ENCODE results near the gene PARD6G.

- TF ChIP-seq POLR2A (IDR thresholded peaks at IDR 0.05): no peak
- TF ChIP-seq, protein P1, sequence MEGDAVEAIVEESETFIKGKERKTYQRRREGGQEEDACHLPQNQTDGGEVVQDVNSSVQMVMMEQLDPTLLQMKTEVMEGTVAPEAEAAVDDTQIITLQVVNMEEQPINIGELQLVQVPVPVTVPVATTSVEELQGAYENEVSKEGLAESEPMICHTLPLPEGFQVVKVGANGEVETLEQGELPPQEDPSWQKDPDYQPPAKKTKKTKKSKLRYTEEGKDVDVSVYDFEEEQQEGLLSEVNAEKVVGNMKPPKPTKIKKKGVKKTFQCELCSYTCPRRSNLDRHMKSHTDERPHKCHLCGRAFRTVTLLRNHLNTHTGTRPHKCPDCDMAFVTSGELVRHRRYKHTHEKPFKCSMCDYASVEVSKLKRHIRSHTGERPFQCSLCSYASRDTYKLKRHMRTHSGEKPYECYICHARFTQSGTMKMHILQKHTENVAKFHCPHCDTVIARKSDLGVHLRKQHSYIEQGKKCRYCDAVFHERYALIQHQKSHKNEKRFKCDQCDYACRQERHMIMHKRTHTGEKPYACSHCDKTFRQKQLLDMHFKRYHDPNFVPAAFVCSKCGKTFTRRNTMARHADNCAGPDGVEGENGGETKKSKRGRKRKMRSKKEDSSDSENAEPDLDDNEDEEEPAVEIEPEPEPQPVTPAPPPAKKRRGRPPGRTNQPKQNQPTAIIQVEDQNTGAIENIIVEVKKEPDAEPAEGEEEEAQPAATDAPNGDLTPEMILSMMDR (IDR thresholded peaks at IDR 0.05): no peak
Observed at GRCh38 chr18:80213182-80213581, 34.1 kb downstream of the PARD6G start.
